SK-N-SH (cell line): ENCODE data around the gene CYBC1. TPM values are rescaled to one million over a fixed set of nuclear protein-coding genes. Genes with fewer than 3 reads are reported as not detected.
"Not testable (repeated sequence)": the region's sequence is repeated elsewhere in the genome, so short reads cannot be mapped to it uniquely, and the experiment has no call there.

Experiments
- CTCF ChIA-PET: fragments of 300-600, 350-600 bp; formaldehyde crosslinking; extraction: SDS; loops from one replicate; lab custom pipeline; 2021; lab: Yijun Ruan, JAX
- POLR2A ChIA-PET: fragments of 350-600 bp; sonication (Branson Sonifier 250); formaldehyde crosslinking; extraction: SDS; loops from one replicate; lab custom pipeline; 2020; ENCODE audit warnings: antibody characterized with exemption, inconsistent platforms; lab: Yijun Ruan, JAX
- DNase-seq: peaks from one replicate; pipeline ENCODE4 v3.0.0; 2012
- H2AFZ ChIP-seq: fragments of 200-600 bp; sonication (generic); 2 replicates; pipeline ENCODE4 v1.8.1; 2016; ENCODE audit warnings: antibody characterized with exemption, mild to moderate bottlenecking, low read depth
- H3F3A ChIP-seq: fragments of 200-600 bp; sonication (generic); replicated peaks from 2 replicates; pipeline ENCODE3; 2016; ENCODE audit warnings: antibody characterized with exemption, mild to moderate bottlenecking; ENCODE audit not compliant: insufficient read depth
- H3K27ac ChIP-seq, 2 experiments: fragments of 200-500 bp in 1 of 2; fragments of 200-600 bp in 1 of 2; sonication (Bioruptor generic) in 1 of 2; sonication (generic), shearing (Covaris generic) in 1 of 2; 2 replicates each; pipeline versions ENCODE4 v1.5.1 to v1.6.1; 2014 to 2016; ENCODE audit warnings: low read depth in 2 of 2, inconsistent platforms in 1 of 2, low read length in 1 of 2, mild to moderate bottlenecking in 1 of 2, mixed read lengths in 1 of 2
- H3K27me3 ChIP-seq: fragments of 200-600 bp; sonication (generic), shearing (Covaris generic); 2 replicates; pipeline ENCODE4 v1.6.1; 2016; ENCODE audit warnings: mixed run types; ENCODE audit not compliant: insufficient read depth
- H3K36me3 ChIP-seq, 2 experiments: fragments of 200-500 bp in 1 of 2; fragments of 200-600 bp in 1 of 2; sonication (Bioruptor generic) in 1 of 2; sonication (generic) in 1 of 2; replicated peaks in 1 of 2; 2 replicates each; pipeline versions ENCODE3 to v1.5.1; 2014 to 2016; ENCODE audit warnings: low read length in 1 of 2, mild to moderate bottlenecking in 1 of 2; ENCODE audit not compliant: insufficient read depth in 2 of 2, control insufficient read depth in 1 of 2
- H3K4me1 ChIP-seq, 2 experiments: fragments of 200-500 bp in 1 of 2; fragments of 200-600 bp in 1 of 2; sonication (Bioruptor generic) in 1 of 2; sonication (generic), shearing (Covaris generic) in 1 of 2; 2 replicates each; pipeline versions ENCODE4 v1.5.1 to v1.6.1; 2014 to 2016; ENCODE audit warnings: low read depth in 1 of 2, low read length in 1 of 2, mixed run types in 1 of 2; ENCODE audit not compliant: insufficient read depth in 2 of 2, control insufficient read depth in 1 of 2
- H3K4me2 ChIP-seq: fragments of 200-600 bp; sonication (generic), shearing (Covaris generic); 2 replicates; pipeline ENCODE4 v1.6.1; 2017; ENCODE audit warnings: mixed run types
- H3K4me3 ChIP-seq, 2 experiments: fragments of 200-500 bp in 1 of 2; fragments of 200-600 bp in 1 of 2; sonication (Bioruptor generic) in 1 of 2; sonication (generic), shearing (Covaris generic) in 1 of 2; 2 replicates each; pipeline versions ENCODE4 v1.5.1 to v1.8.1; 2014 to 2016; ENCODE audit warnings: low read depth in 2 of 2, inconsistent platforms in 1 of 2, low read length in 1 of 2, mild to moderate bottlenecking in 1 of 2, mixed read lengths in 1 of 2, moderate library complexity in 1 of 2
- H3K79me2 ChIP-seq: fragments of 200-600 bp; sonication (generic); 2 replicates; pipeline ENCODE4 v1.8.1; 2017; ENCODE audit warnings: mild to moderate bottlenecking; ENCODE audit not compliant: insufficient read depth
- H3K9ac ChIP-seq: fragments of 200-600 bp; sonication (generic); 2 replicates; pipeline ENCODE4 v1.6.1; 2017; ENCODE audit warnings: mixed run types
- H3K9me2 ChIP-seq: fragments of 200-600 bp; sonication (generic); 2 replicates; pipeline ENCODE4 v1.6.1; 2017; ENCODE audit warnings: mixed run types
- H3K9me3 ChIP-seq: fragments of 200-600 bp; sonication (generic); 2 replicates; pipeline ENCODE4 v1.6.1; 2017; ENCODE audit warnings: mixed run types, mild to moderate bottlenecking, moderate library complexity
- H4K20me1 ChIP-seq: fragments of 200-600 bp; sonication (generic); 2 replicates; pipeline ENCODE4 v1.6.1; 2017; ENCODE audit warnings: mild to moderate bottlenecking, mixed run types; ENCODE audit not compliant: insufficient read depth
- EP300 ChIP-seq, 2 experiments: IDR thresholded peaks; 2 replicates each; pipeline versions ENCODE4 v1.4.0 to v1.6.1; 2012; ENCODE audit warnings: borderline replicate concordance in 1 of 2, low read depth in 1 of 2, low read length in 1 of 2
- FOXJ3 ChIP-seq: sonication (generic); formaldehyde crosslinking; IDR thresholded peaks from 2 replicates; pipeline ENCODE4 v1.5.1; 2020; ENCODE audit warnings: mild to moderate bottlenecking, missing genetic modification reagents
- FOXM1 ChIP-seq: IDR thresholded peaks from 2 replicates; pipeline ENCODE4 v1.4.0; 2012; ENCODE audit warnings: low read depth, mild to moderate bottlenecking
- JUND ChIP-seq: IDR thresholded peaks from 2 replicates; pipeline ENCODE4 v1.4.0; 2012
- POLR2AphosphoS5 ChIP-seq: IDR thresholded peaks from 2 replicates; pipeline ENCODE4 v1.6.1; 2012; ENCODE audit warnings: low read depth, low read length
- RAD21 ChIP-seq: IDR thresholded peaks from 2 replicates; pipeline ENCODE4 v1.6.1; 2012; ENCODE audit warnings: mild to moderate bottlenecking, low read length
- REST ChIP-seq: IDR thresholded peaks from 2 replicates; pipeline ENCODE4 v1.6.1; 2012; ENCODE audit warnings: mild to moderate bottlenecking, low read depth, low read length, moderate library complexity
- RXRA ChIP-seq: IDR thresholded peaks from 2 replicates; pipeline ENCODE4 v1.4.0; 2012; ENCODE audit warnings: low read depth, mild to moderate bottlenecking, borderline replicate concordance
- SIN3A ChIP-seq: IDR thresholded peaks from 2 replicates; pipeline ENCODE4 v1.6.1; 2012; ENCODE audit warnings: low read depth, mild to moderate bottlenecking, low read length, moderate library complexity, borderline replicate concordance
- TAF1 ChIP-seq: IDR thresholded peaks from 2 replicates; pipeline ENCODE4 v1.6.1; 2012; ENCODE audit warnings: low read depth, mild to moderate bottlenecking, low read length, moderate library complexity, borderline replicate concordance
- YY1 ChIP-seq: IDR thresholded peaks from 2 replicates; pipeline ENCODE4 v1.4.0; 2012; ENCODE audit warnings: low read depth, mild to moderate bottlenecking
- WGBS: methylation state at CpG from one replicate; pipeline ENCODE4 v1.1.6; 2017; ENCODE audit warnings: low lambda C conversion rate; 5-methylcytosine and 5-hydroxymethylcytosine counted together
- polyA plus RNA-seq, 3 experiments: library from polyadenylated mRNA; depleted of rRNA; stranded (reverse); fragments of >200 nt; gene quantifications; 2 replicates each; pipeline ENCODE4 v1.2.3, GENCODE V29; 2012

Gene CYBC1
- polyA plus RNA-seq, 1 of the 3 experiments (the other 2 are of a cell fraction), result 165 TPM

GRCh38 chr17:82463391-82463790 lies 12.8 kb upstream of the CYBC1 start:
- H3K27ac ChIP-seq, result no peak overlapping the region
- H3K79me2 ChIP-seq, result peaks cover 28% of the 10 kb centered on the region
- no peak overlapping the region for H3K9ac ChIP-seq
- no peak for TF ChIP-seq REST
- no peak for TF ChIP-seq POLR2AphosphoS5
- no peak for DNase-seq
- no peaks in the 10 kb centered on the region for H3K27me3 ChIP-seq
- H3K9me2 ChIP-seq, result no peaks in the 10 kb centered on the region
- no peak overlapping the region for H3K4me2 ChIP-seq
- peaks cover 38 to 45% of the 10 kb centered on the region in 2 experiments for H3K36me3 ChIP-seq
- H3F3A ChIP-seq, result no peaks in the 10 kb centered on the region
- no peak overlapping the region for H3K4me3 ChIP-seq
- ChIA-PET CTCF (interaction anchor here (1.3 kb wide), 1 partner anchor 26 kb away, joined by 3 read pairs; no protein-coding TSS in a partner anchor), POLR2A (no interaction called here)
- 86% methylated on average over 6 of the region's 6 CpGs for WGBS
- H4K20me1 ChIP-seq, result peaks cover 6% of the 10 kb centered on the region; the same call in 1 of the 2 replicates
- no peaks in the 10 kb centered on the region for H3K9me3 ChIP-seq
- H3K4me1 ChIP-seq, result peaks cover 0 to 2% of the 10 kb centered on the region in 2 experiments; a peak in 1 of 4 replicates
- no peak overlapping the region for H2AFZ ChIP-seq

GRCh38 chr17:82461827-82462524 lies 11.4 kb upstream of the CYBC1 start:
- CTCF ChIA-PET, result interaction anchor here (0.7 to 1.3 kb wide), 2 partner anchors 27 to 32 kb away, joined by 3 read pairs; no protein-coding TSS in a partner anchor
- no peak overlapping the region for H3K27ac ChIP-seq
- DNase-seq, result no peak
- no peak for TF ChIP-seq YY1
- TF ChIP-seq POLR2AphosphoS5, result no peak
- no peak for TF ChIP-seq JUND
- no peak for TF ChIP-seq FOXM1
- TF ChIP-seq TAF1, result no peak
- TF ChIP-seq SIN3A, result no peak
- no peak for TF ChIP-seq RXRA
- TF ChIP-seq RAD21, result no peak
- TF ChIP-seq EP300 (IDR thresholded peaks at IDR 0.05; ENCODE audit: borderline replicate concordance in 1 of 2, low read depth in 1 of 2, low read length in 1 of 2), result no peak
- TF ChIP-seq FOXJ3 (CRISPR knock-in tag), result no peak
- no peaks in the 10 kb centered on the region for H3K9me2 ChIP-seq
- H3K36me3 ChIP-seq, result peaks cover 36 to 37% of the 10 kb centered on the region in 2 experiments
- POLR2A ChIA-PET, result interaction anchor here (1.2 kb wide), 1 partner anchor 27 kb away, joined by 4 read pairs; no protein-coding TSS in a partner anchor
- H3K4me2 ChIP-seq, result no peak overlapping the region
- no peak overlapping the region for H2AFZ ChIP-seq
- peaks cover 28% of the 10 kb centered on the region for H3K79me2 ChIP-seq
- H3K9ac ChIP-seq, result no peak overlapping the region
- WGBS, result 84% methylated on average over 10 of the region's 10 CpGs
- H3K4me1 ChIP-seq, result peaks cover 5 to 11% of the 10 kb centered on the region in 2 experiments; a peak in 3 of 4 replicates
- H3K4me3 ChIP-seq, result no peak overlapping the region
- H3F3A ChIP-seq, result peaks cover 7% of the 10 kb centered on the region
- no peaks in the 10 kb centered on the region for H3K9me3 ChIP-seq
- H4K20me1 ChIP-seq, result peaks cover 6% of the 10 kb centered on the region; the same call in 1 of the 2 replicates
- no peaks in the 10 kb centered on the region for H3K27me3 ChIP-seq

- H4K20me1 ChIP-seq, H2AFZ ChIP-seq, H3K27me3 ChIP-seq, H3K9me3 ChIP-seq, H3K27ac ChIP-seq, H3K9me2 ChIP-seq, POLR2A ChIA-PET, DNase-seq, H3F3A ChIP-seq: not testable (repeated sequence)
- H3K4me3 ChIP-seq, result peak overlapping the region in 1 of 2 experiments; percentile 92; a peak in 2 of 4 replicates
- 93% methylated on average over 9 of the region's 9 CpGs for whole genome bisulfite sequencing
- H3K9ac ChIP-seq, result peak overlapping the region; percentile 95; the same call in 1 of the 2 replicates
- peaks cover 26 to 28% of the 10 kb centered on the region in 2 experiments for H3K36me3 ChIP-seq
- H3K4me1 ChIP-seq, result peaks cover 5 to 11% of the 10 kb centered on the region in 2 experiments; a peak in 3 of 4 replicates
- CTCF ChIA-PET, result interaction anchor here (1.5 kb wide), 1 partner anchor 29 kb away, joined by 4 read pairs; no protein-coding TSS in a partner anchor
- H3K4me2 ChIP-seq, result peak overlapping the region; percentile 94
- H3K79me2 ChIP-seq, result peaks cover 28% of the 10 kb centered on the region
These were observed 9.4 kb upstream of the CYBC1 start for GRCh38 chr17:82459936-82460335.
